ENCODE measurements around the gene FBXL22. TPM values are rescaled to one million over a fixed set of nuclear protein-coding genes. Genes with fewer than 3 reads are reported as not detected.

Gene FBXL22
- total RNA-seq, 1 experiment from 2014 or later = 2.0 TPM

DNA sequence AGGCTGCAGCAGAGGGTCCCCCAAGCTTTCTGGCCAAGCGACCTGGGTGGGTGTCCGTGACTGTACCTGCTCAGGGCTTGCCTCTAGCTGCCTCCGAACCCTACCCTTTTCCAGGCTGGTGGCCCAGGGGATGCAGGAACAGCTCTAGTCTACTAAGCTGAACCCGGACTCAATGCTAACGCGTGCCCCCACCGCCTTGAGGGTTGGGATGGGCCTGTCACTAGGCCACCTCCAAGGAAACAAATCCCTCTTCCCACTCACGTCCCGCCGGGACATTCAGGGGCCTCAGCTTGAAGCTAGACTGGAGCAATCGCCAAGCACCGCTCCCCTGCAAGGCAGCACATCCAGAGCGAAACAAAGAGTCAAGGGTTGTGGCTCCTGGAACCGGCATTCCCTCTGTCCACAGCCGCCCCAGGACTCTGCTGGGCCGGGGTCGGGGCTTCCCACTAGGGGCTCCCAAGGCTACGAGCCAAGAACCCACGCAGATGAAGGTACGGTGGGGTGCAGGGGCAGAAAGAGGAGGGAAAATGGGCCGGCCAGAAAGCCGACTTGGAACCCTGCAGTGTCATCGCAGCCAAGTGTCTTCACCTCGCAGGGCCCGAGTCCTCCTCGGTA lies 2.9 kb downstream of the FBXL22 start:
- Histone ChIP-seq H3K4me1 (ENCODE audit: insufficient read depth, low read length) (peaks cover 7% of the 10 kb centered on the region; the same call in 1 of the 2 replicates), H3K9me3 (ENCODE audit: low read length) (no peaks in the 10 kb centered on the region), H3K9me2 (replicated peaks; ENCODE audit: low read length) (no peaks in the 10 kb centered on the region), H3K36me3 (ENCODE audit: low read depth, low read length) (no peaks in the 10 kb centered on the region), H3K27ac (ENCODE audit: low read length) (peak overlapping the region; percentile 5), H3K4me2 (ENCODE audit: low read length) (peak overlapping the region; percentile 99), H3K79me2 (ENCODE audit: low read length) (peaks cover 6% of the 10 kb centered on the region), H3K27me3 (ENCODE audit: low read length) (no peaks in the 10 kb centered on the region), H2AFZ (ENCODE audit: low read length) (peak overlapping the region; percentile 73), H4K20me1 (ENCODE audit: low read length) (no peaks in the 10 kb centered on the region), H3F3A (ENCODE audit: low read length, unreplicated experiment) (no peaks in the 10 kb centered on the region), H3K4me3 (ENCODE audit: low read length) (peak overlapping the region; percentile 83), H3K9ac (ENCODE audit: low read length) (peak overlapping the region; percentile 75)
- DNase-seq (peak; percentile 17), ATAC-seq (peak; percentile 13)
- intact Hi-C loops (cut with micrococcal nuclease) = loop anchor here (1.0 kb wide), 1 partner anchor 96 kb away; the partner anchor contains the start of gene USP3
- ChIA-PET POLR2A (ENCODE audit: unreplicated experiment) (interaction anchor here (0.6 to 0.9 kb wide), 3 partner anchors 95 to 135 kb away, joined by 3 to 5 read pairs (median 3); no protein-coding TSS in a partner anchor), CTCF (interaction anchor here (0.9 to 1.4 kb wide), 2 partner anchors 126 to 471 kb away, joined by 3 read pairs; no protein-coding TSS in a partner anchor)
- TF ChIP-seq EZH2phosphoT487 (IDR thresholded peaks at IDR 0.05; ENCODE audit: borderline replicate concordance, low read length) = no peak
- TF ChIP-seq, protein P1, sequence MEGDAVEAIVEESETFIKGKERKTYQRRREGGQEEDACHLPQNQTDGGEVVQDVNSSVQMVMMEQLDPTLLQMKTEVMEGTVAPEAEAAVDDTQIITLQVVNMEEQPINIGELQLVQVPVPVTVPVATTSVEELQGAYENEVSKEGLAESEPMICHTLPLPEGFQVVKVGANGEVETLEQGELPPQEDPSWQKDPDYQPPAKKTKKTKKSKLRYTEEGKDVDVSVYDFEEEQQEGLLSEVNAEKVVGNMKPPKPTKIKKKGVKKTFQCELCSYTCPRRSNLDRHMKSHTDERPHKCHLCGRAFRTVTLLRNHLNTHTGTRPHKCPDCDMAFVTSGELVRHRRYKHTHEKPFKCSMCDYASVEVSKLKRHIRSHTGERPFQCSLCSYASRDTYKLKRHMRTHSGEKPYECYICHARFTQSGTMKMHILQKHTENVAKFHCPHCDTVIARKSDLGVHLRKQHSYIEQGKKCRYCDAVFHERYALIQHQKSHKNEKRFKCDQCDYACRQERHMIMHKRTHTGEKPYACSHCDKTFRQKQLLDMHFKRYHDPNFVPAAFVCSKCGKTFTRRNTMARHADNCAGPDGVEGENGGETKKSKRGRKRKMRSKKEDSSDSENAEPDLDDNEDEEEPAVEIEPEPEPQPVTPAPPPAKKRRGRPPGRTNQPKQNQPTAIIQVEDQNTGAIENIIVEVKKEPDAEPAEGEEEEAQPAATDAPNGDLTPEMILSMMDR (conservative IDR thresholded peaks at IDR 0.05; ENCODE audit: low read depth, low read length) = no peak
- TF ChIP-seq EZH2 (IDR thresholded peaks at IDR 0.05; ENCODE audit: low read length, unreplicated experiment) = no peak
- TSS peak; percentile 56 for BruUV-seq (replicated peaks)

DNA sequence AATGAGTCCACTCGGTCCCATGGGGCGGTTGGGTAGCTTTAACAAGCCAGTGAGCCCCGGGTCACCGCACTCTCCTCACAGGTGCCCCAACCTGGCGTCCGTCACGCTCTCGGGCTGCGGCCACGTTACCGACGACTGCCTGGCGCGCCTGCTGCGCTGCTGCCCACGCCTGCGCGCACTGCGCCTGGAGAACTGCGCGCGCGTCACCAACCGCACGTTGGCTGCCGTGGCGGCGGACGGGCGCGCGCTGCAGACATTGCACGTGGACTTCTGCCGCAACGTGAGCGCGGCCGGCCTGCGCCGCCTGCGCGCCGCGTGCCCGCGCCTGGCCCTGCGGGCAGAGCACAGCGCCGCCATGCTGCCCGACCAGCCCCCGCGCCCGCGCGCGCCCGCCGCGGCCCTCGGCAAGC lies 3.4 kb downstream of the FBXL22 start:
- Histone ChIP-seq H3K4me3 (ENCODE audit: low read length) (peak overlapping the region; percentile 94), H3K9me2 (replicated peaks; ENCODE audit: low read length) (no peaks in the 10 kb centered on the region), H3K27ac (ENCODE audit: low read length) (peak overlapping the region; percentile 5; the same call in 1 of the 2 replicates), H3K4me1 (ENCODE audit: insufficient read depth, low read length) (peaks cover 7% of the 10 kb centered on the region; the same call in 1 of the 2 replicates), H3K36me3 (ENCODE audit: low read depth, low read length) (no peaks in the 10 kb centered on the region), H3F3A (ENCODE audit: low read length, unreplicated experiment) (no peaks in the 10 kb centered on the region), H3K9me3 (ENCODE audit: low read length) (no peaks in the 10 kb centered on the region), H2AFZ (ENCODE audit: low read length) (peak overlapping the region; percentile 80), H3K79me2 (ENCODE audit: low read length) (peaks cover 6% of the 10 kb centered on the region), H3K4me2 (ENCODE audit: low read length) (peak overlapping the region; percentile 99), H4K20me1 (ENCODE audit: low read length) (no peaks in the 10 kb centered on the region), H3K9ac (ENCODE audit: low read length) (peak overlapping the region; percentile 75), H3K27me3 (ENCODE audit: low read length) (no peaks in the 10 kb centered on the region)
- ATAC-seq (peak; percentile 72), DNase-seq (peak; percentile 90)
- BruUV-seq (replicated peaks) = no TSS peak
- TF ChIP-seq EZH2phosphoT487 (IDR thresholded peaks at IDR 0.05; ENCODE audit: borderline replicate concordance, low read length) (peak; percentile 100), EZH2 (IDR thresholded peaks at IDR 0.05; ENCODE audit: low read length, unreplicated experiment) (no peak)
- ChIA-PET POLR2A (ENCODE audit: unreplicated experiment) (interaction anchor here (0.6 kb wide), 1 partner anchor 99 kb away, joined by 3 read pairs; no protein-coding TSS in a partner anchor), CTCF (interaction anchor here (0.6 to 1.4 kb wide), 2 partner anchors 99 to 471 kb away, joined by 3 read pairs; no protein-coding TSS in a partner anchor)
- intact Hi-C loops (cut with micrococcal nuclease) = loop anchor here (1.0 kb wide), 1 partner anchor 96 kb away; the partner anchor contains the start of gene USP3

DNA sequence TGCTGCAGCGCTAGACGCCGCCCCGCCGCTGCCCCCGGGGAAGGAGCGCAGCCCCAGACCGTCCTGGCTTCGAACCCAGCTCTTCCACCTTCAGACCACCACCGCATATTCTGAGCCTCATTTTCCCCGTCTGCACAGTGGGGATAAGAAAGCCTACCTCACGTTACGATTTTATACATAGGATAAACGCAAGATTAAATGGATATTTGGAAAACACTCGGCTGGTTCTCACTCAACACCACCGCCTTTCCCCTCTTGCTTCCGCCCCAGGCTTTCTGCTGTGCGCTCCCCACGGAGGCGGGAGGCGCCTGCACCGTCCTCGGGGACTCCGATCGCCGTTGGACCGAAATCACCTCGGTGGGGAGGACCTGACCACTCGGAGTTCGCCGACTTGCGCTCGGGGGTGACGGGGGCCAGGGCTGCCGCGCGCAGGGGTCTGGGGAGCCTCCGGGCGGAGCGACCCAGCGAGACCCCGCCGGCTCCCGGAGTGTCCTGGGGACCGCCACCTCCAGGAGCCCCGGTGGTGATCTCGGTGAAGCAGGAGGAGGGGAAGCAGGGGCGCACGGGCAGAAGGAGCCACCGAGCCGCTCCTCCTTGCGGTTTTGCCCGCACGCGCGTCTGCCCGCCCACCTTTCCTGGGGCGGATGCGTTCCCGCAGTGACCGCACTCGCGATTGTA lies 4.0 kb downstream of the FBXL22 start:
- Histone ChIP-seq H3K4me3 (ENCODE audit: low read length) (peak overlapping the region; percentile 94), H3F3A (ENCODE audit: low read length, unreplicated experiment) (no peaks in the 10 kb centered on the region), H3K79me2 (ENCODE audit: low read length) (peaks cover 6% of the 10 kb centered on the region), H3K36me3 (ENCODE audit: low read depth, low read length) (no peaks in the 10 kb centered on the region), H3K4me2 (ENCODE audit: low read length) (peak overlapping the region; percentile 92), H3K4me1 (ENCODE audit: insufficient read depth, low read length) (peaks cover 7% of the 10 kb centered on the region; the same call in 1 of the 2 replicates), H2AFZ (ENCODE audit: low read length) (peak overlapping the region; percentile 80), H3K9ac (ENCODE audit: low read length) (peak overlapping the region; percentile 49), H3K9me2 (replicated peaks; ENCODE audit: low read length) (no peaks in the 10 kb centered on the region), H3K9me3 (ENCODE audit: low read length) (no peaks in the 10 kb centered on the region), H3K27ac (ENCODE audit: low read length) (no peak overlapping the region), H4K20me1 (ENCODE audit: low read length) (no peaks in the 10 kb centered on the region), H3K27me3 (ENCODE audit: low read length) (no peaks in the 10 kb centered on the region)
- BruUV-seq (replicated peaks) = no TSS peak
- ATAC-seq (peak; percentile 16), DNase-seq (no peak)
- TF ChIP-seq EZH2phosphoT487 (IDR thresholded peaks at IDR 0.05; ENCODE audit: borderline replicate concordance, low read length) (no peak), EZH2 (IDR thresholded peaks at IDR 0.05; ENCODE audit: low read length, unreplicated experiment) (no peak)
- TF ChIP-seq, protein P1 (conservative IDR thresholded peaks at IDR 0.05; ENCODE audit: low read depth, low read length) = no peak
- ChIA-PET POLR2A (ENCODE audit: unreplicated experiment) (no interaction called here), CTCF (interaction anchor here (0.6 kb wide), 1 partner anchor 100 kb away, joined by 3 read pairs; no protein-coding TSS in a partner anchor)
- intact Hi-C loops (cut with micrococcal nuclease) = no loop called here

Measured in PC-3 (cell line).